HepG2 (cell line): ENCODE measurements around the gene NRG4. TPM values are rescaled to one million over a fixed set of nuclear protein-coding genes. Genes with fewer than 3 reads are reported as not detected.

Experiments used
- ATAC-seq: fragments of 200-7000 bp; cut with Tn5 transposase; 3 replicates; pipeline ENCODE4 v1.9.1; 2020; ENCODE audit warnings: mild to moderate bottlenecking, moderate library complexity
- BruUV-seq: library from RNA; stranded (reverse); fragments of 400-500 nt; replicated peaks from 2 replicates; lab custom pipeline; 2021; lab: Mats Ljungman, UMichigan
- CTCF ChIA-PET: fragments of 300-600 bp; formaldehyde crosslinking; extraction: SDS; loops from one replicate; lab custom pipeline; 2021; ENCODE audit warnings: low total read pairs, inconsistent platforms, low intra/inter-chr PET ratio; lab: Yijun Ruan, JAX
- POLR2A ChIA-PET: fragments of 350-600 bp; sonication (Branson Sonifier 250); formaldehyde crosslinking; loops from one replicate; lab custom pipeline; 2020; ENCODE audit warnings: antibody characterized with exemption, inconsistent platforms; lab: Yijun Ruan, JAX
- DNase-seq: peaks from one replicate; pipeline ENCODE4 v3.0.0-alpha.2; 2015; ENCODE audit warnings: low spot score
- FAIRE-seq: peaks from 3 replicates; lab custom pipeline; 2011; peaks lifted over from hg19 to GRCh38; lab: Jason Lieb, UNC
- H2AFZ ChIP-seq: one replicate; pipeline ENCODE4 v1.6.1; 2011; ENCODE audit warnings: low read length, inconsistent platforms
- H3K27ac ChIP-seq: fragments of 300-600 bp; 3 replicates; pipeline ENCODE4 v1.8.0; 2011; ENCODE audit warnings: mixed run types, mild to moderate bottlenecking, mixed read lengths, low read length, inconsistent platforms; ENCODE audit not compliant: insufficient read depth; ENCODE audit errors: extremely low read length
- H3K27me3 ChIP-seq, 2 experiments: fragments of 200-600 bp in 1 of 2; 2 replicates in 1 of 2; 3 replicates in 1 of 2; pipeline versions ENCODE4 v1.6.0 to v1.8.0; 2011; ENCODE audit warnings: low read length in 2 of 2, mild to moderate bottlenecking in 2 of 2, moderate library complexity in 2 of 2, inconsistent platforms in 1 of 2; ENCODE audit not compliant: insufficient read depth in 2 of 2, control insufficient read depth in 1 of 2
- H3K36me3 ChIP-seq, 2 experiments: fragments of 200-600 bp in 1 of 2; replicated peaks in 1 of 2; 2 replicates in 1 of 2; 3 replicates in 1 of 2; pipeline versions ENCODE4 v1.5.1 to v1.8.0; 2011; ENCODE audit warnings: low read length in 2 of 2, inconsistent platforms in 1 of 2; ENCODE audit not compliant: insufficient read depth in 2 of 2, control insufficient read depth in 1 of 2
- H3K4me1 ChIP-seq: 2 replicates; pipeline ENCODE4 v1.5.1; 2012; ENCODE audit warnings: low read length, inconsistent platforms; ENCODE audit not compliant: insufficient read depth
- H3K4me2 ChIP-seq: 2 replicates; pipeline ENCODE4 v1.6.0; 2011; ENCODE audit warnings: low read depth, low read length, inconsistent platforms
- H3K4me3 ChIP-seq, 3 experiments: fragments of 200-600 bp in 1 of 3; sonication (generic), shearing (Covaris generic) in 1 of 3; replicated peaks in 1 of 3; 2 replicates each; pipeline ENCODE4 v1.5.1; 2011 to 2016; ENCODE audit warnings: low read length in 3 of 3, inconsistent platforms in 2 of 3, low read depth in 2 of 3, mild to moderate bottlenecking in 2 of 3, control low read depth in 1 of 3, mixed read lengths in 1 of 3; ENCODE audit not compliant: insufficient read depth in 1 of 3
- H3K79me2 ChIP-seq: one replicate; pipeline ENCODE4 v1.6.1; 2011; ENCODE audit warnings: low read length, inconsistent platforms; ENCODE audit not compliant: insufficient read depth
- H3K9ac ChIP-seq: 2 replicates; pipeline ENCODE4 v1.6.0; 2011; ENCODE audit warnings: mild to moderate bottlenecking, low read depth, low read length, inconsistent platforms; ENCODE audit not compliant: insufficient read depth
- H3K9me3 ChIP-seq: 2 replicates; pipeline ENCODE4 v1.5.1; 2012; ENCODE audit warnings: mild to moderate bottlenecking, low read length
- H4K20me1 ChIP-seq: 2 replicates; pipeline ENCODE4 v1.6.0; 2011; ENCODE audit warnings: inconsistent platforms, mild to moderate bottlenecking, low read length, moderate library complexity; ENCODE audit not compliant: insufficient read depth
- FOXK1 ChIP-seq: sonication (generic); formaldehyde crosslinking; IDR thresholded peaks from 2 replicates; pipeline ENCODE4 v1.4.0; 2020; ENCODE audit warnings: low read depth, missing genetic modification reagents, borderline replicate concordance
- HES4 ChIP-seq: sonication (generic); formaldehyde crosslinking; IDR thresholded peaks from 2 replicates; pipeline ENCODE4 v1.9.0; 2021; ENCODE audit warnings: mild to moderate bottlenecking, missing genetic modification reagents, borderline replicate concordance
- LRRFIP1 ChIP-seq: sonication (generic); formaldehyde crosslinking; conservative IDR thresholded peaks from 2 replicates; pipeline ENCODE4 v1.4.0; 2020; ENCODE audit warnings: missing genetic modification reagents
- ZNF24 ChIP-seq: fragments of 450-650 bp; IDR thresholded peaks from 2 replicates; pipeline ENCODE4 v1.6.1; 2017; ENCODE audit warnings: antibody characterized with exemption, mild to moderate bottlenecking
- ZNF30 ChIP-seq: sonication (generic); formaldehyde crosslinking; IDR thresholded peaks from 2 replicates; pipeline ENCODE4 v1.5.0; 2020; ENCODE audit warnings: mild to moderate bottlenecking, missing genetic modification reagents
- ZNF589 ChIP-seq: sonication (generic); formaldehyde crosslinking; conservative IDR thresholded peaks from 2 replicates; pipeline ENCODE4 v1.8.0; 2022; ENCODE audit warnings: mild to moderate bottlenecking, moderate library complexity, missing genetic modification reagents
- ZNF709 ChIP-seq: sonication (generic); formaldehyde crosslinking; IDR thresholded peaks from 2 replicates; pipeline ENCODE4 v1.5.0; 2020; ENCODE audit warnings: mild to moderate bottlenecking, missing genetic modification reagents
- ZSCAN21 ChIP-seq: sonication (generic); formaldehyde crosslinking; IDR thresholded peaks from 2 replicates; pipeline ENCODE4 v1.8.0; 2022; ENCODE audit warnings: mild to moderate bottlenecking, missing genetic modification reagents, moderate library complexity, borderline replicate concordance
- WGBS: methylation state at CpG from one replicate; pipeline ENCODE4 v1.1.6; 2017; ENCODE audit warnings: low lambda C conversion rate; 5-methylcytosine and 5-hydroxymethylcytosine counted together
- in situ Hi-C: cut with HindIII; loops from 2 replicates; pipeline ENCODE4 v1.10.0; 2017; ENCODE audit warnings: low pct_unique_long_range_greater_than_20kb; ENCODE audit not compliant: extremely low pct_ligation_motif_present
- intact Hi-C: fragments of 100-400 bp; cut with micrococcal nuclease; formaldehyde crosslinking; loops from one replicate; pipeline ENCODE4 v1.10.0; 2022; ENCODE audit not compliant: unreplicated experiment
- polyA plus RNA-seq, 8 experiments: library from polyadenylated mRNA; depleted of rRNA in 3 of 8; stranded (reverse) in 7 of 8; unstranded in 1 of 8; fragments of >200 nt; fragmentation: Illumina TruSeq in 4 of 8; extraction: Trizol in 4 of 8; gene quantifications; 2 replicates each; pipeline versions ENCODE4 v1.2.1 to v1.2.3, GENCODE V29; 2011 to 2016; ENCODE audit warnings: low read depth in 4 of 8, missing spikeins in 1 of 8, mixed read lengths in 1 of 8; ENCODE audit not compliant: insufficient read depth in 1 of 8
- total RNA-seq, 5 experiments: library from RNA; depleted of rRNA; stranded (reverse); fragments of >200 nt; fragmentation: Illumina TruSeq; extraction: Trizol; gene quantifications; 2 replicates each; pipeline ENCODE4 v1.2.3, GENCODE V29; 2016; ENCODE audit warnings: low read depth in 1 of 5
- TF ChIP-seq, protein P1 (sequence below): sonication (generic); formaldehyde crosslinking; IDR thresholded peaks from 2 replicates; pipeline ENCODE4 v1.4.0; 2020; ENCODE audit warnings: missing genetic modification reagents, borderline replicate concordance
- TF ChIP-seq, protein P2 (sequence below): sonication (generic); formaldehyde crosslinking; IDR thresholded peaks from 2 replicates; pipeline ENCODE4 v1.4.0; 2020; ENCODE audit warnings: missing genetic modification reagents, borderline replicate concordance

Gene NRG4
- total and polyA plus RNA-seq, 2 of the 13 experiments (the other 11 are each of a cell fraction or from before 2014, with no cell fraction given): 0.01 TPM; not detected in 1

DNA sequence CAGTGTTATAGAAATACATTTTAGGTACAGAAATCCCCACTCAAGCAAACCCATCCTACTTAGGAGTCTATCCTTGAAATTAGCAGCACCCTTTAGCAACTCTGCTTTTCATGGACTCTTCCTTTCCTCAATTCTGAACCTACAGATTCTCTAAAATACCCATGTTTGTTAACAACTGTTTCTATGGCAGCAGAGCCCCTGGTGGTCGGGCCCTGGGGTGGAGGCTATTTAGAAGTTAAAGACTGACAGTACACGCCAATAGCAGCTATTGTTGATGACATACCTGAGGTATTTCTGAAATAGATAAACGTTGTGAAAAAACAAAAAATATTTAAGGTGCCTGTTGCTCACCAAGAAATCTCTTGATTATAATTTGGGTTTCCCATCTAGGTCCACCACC is 23.4 kb upstream of the NRG4 start (continued):
- no peak for TF ChIP-seq ZNF24
- TF ChIP-seq, all 625 proteins: peak for 0

GRCh38 chr15:76034111-76034510 is 21.9 kb upstream of the NRG4 start:
- no peak overlapping the region for H3K9ac ChIP-seq
- BruUV-seq: no TSS peak
- CTCF ChIA-PET: no interaction called here

More at GRCh38 chr15:76034111-76034510, 21.9 kb upstream of the NRG4 start:
- POLR2A ChIA-PET: no interaction called here
- Histone ChIP-seq H3K4me1 (no peaks in the 10 kb centered on the region), H3K27me3 (peaks cover 0 to 16% of the 10 kb centered on the region in 2 experiments; a peak in 1 of 5 replicates), H3K9me3 (no peaks in the 10 kb centered on the region), H3K4me2 (no peak overlapping the region), H2AFZ (no peak overlapping the region), H3K4me3 (no peak overlapping the region), H4K20me1 (no peaks in the 10 kb centered on the region), H3K27ac (no peak overlapping the region), H3K36me3 (no peaks in the 10 kb centered on the region), H3K79me2 (no peaks in the 10 kb centered on the region)
- DNase-seq (no peak), ATAC-seq (no peak), FAIRE-seq (no peak)
- intact Hi-C loops: no loop called here
- no peak for TF ChIP-seq ZSCAN21 (CRISPR knock-in tag)
- TF ChIP-seq ZNF30 (CRISPR knock-in tag): no peak
- TF ChIP-seq ZNF589 (CRISPR knock-in tag): no peak
- TF ChIP-seq, protein P1, sequence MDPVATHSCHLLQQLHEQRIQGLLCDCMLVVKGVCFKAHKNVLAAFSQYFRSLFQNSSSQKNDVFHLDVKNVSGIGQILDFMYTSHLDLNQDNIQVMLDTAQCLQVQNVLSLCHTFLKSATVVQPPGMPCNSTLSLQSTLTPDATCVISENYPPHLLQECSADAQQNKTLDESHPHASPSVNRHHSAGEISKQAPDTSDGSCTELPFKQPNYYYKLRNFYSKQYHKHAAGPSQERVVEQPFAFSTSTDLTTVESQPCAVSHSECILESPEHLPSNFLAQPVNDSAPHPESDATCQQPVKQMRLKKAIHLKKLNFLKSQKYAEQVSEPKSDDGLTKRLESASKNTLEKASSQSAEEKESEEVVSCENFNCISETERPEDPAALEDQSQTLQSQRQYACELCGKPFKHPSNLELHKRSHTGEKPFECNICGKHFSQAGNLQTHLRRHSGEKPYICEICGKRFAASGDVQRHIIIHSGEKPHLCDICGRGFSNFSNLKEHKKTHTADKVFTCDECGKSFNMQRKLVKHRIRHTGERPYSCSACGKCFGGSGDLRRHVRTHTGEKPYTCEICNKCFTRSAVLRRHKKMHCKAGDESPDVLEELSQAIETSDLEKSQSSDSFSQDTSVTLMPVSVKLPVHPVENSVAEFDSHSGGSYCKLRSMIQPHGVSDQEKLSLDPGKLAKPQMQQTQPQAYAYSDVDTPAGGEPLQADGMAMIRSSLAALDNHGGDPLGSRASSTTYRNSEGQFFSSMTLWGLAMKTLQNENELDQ (CRISPR knock-in tag): no peak
- no peak for TF ChIP-seq LRRFIP1
- TF ChIP-seq ZNF709 (CRISPR knock-in tag): no peak
- no peak for TF ChIP-seq HES4
- TF ChIP-seq, protein P2, sequence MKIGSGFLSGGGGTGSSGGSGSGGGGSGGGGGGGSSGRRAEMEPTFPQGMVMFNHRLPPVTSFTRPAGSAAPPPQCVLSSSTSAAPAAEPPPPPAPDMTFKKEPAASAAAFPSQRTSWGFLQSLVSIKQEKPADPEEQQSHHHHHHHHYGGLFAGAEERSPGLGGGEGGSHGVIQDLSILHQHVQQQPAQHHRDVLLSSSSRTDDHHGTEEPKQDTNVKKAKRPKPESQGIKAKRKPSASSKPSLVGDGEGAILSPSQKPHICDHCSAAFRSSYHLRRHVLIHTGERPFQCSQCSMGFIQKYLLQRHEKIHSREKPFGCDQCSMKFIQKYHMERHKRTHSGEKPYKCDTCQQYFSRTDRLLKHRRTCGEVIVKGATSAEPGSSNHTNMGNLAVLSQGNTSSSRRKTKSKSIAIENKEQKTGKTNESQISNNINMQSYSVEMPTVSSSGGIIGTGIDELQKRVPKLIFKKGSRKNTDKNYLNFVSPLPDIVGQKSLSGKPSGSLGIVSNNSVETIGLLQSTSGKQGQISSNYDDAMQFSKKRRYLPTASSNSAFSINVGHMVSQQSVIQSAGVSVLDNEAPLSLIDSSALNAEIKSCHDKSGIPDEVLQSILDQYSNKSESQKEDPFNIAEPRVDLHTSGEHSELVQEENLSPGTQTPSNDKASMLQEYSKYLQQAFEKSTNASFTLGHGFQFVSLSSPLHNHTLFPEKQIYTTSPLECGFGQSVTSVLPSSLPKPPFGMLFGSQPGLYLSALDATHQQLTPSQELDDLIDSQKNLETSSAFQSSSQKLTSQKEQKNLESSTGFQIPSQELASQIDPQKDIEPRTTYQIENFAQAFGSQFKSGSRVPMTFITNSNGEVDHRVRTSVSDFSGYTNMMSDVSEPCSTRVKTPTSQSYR (CRISPR knock-in tag): no peak
- no peak for TF ChIP-seq FOXK1 (CRISPR knock-in tag)
- in situ Hi-C loops: no loop called here
- WGBS: 35% methylated on average over 2 of the region's 2 CpGs
